Liver (tissue), 9 donors: ENCODE data around the gene NDFIP2. TPM values are rescaled to one million over a fixed set of nuclear protein-coding genes. Genes with fewer than 3 reads are reported as not detected.

Experiments used
- DNase-seq: peaks from one replicate; pipeline ENCODE4 v3.0.0-alpha.2; 2017; ENCODE audit warnings: low spot score
- H3K27ac ChIP-seq, 2 donors: one replicate each; pipeline ENCODE4 v1.7.0; 2013; ENCODE audit warnings: inconsistent platforms in 2 of 2, low read length in 2 of 2, control low read depth in 1 of 2, low read depth in 1 of 2, mild to moderate bottlenecking in 1 of 2
- H3K27me3 ChIP-seq, 4 donors: one replicate each; pipeline versions ENCODE4 v1.6.1 to v1.7.0; 2013; ENCODE audit warnings: low read length in 3 of 4, inconsistent platforms in 1 of 4, mild to moderate bottlenecking in 1 of 4, moderate library complexity in 1 of 4; ENCODE audit not compliant: control insufficient read depth in 4 of 4, insufficient read depth in 4 of 4
- H3K36me3 ChIP-seq, 4 donors: one replicate each; pipeline versions ENCODE4 v1.6.1 to v1.7.0; 2013; ENCODE audit warnings: low read length in 3 of 4, mild to moderate bottlenecking in 3 of 4, low read depth in 1 of 4, moderate library complexity in 1 of 4; ENCODE audit not compliant: control insufficient read depth in 4 of 4, insufficient read depth in 3 of 4
- H3K4me1 ChIP-seq, 4 donors: one replicate each; pipeline versions ENCODE4 v1.6.1 to v1.7.0; 2013; ENCODE audit warnings: low read length in 3 of 4, mild to moderate bottlenecking in 3 of 4, moderate library complexity in 1 of 4; ENCODE audit not compliant: control insufficient read depth in 4 of 4, insufficient read depth in 4 of 4
- H3K4me3 ChIP-seq, 3 donors: one replicate each; pipeline versions ENCODE4 v1.6.1 to v1.7.0; 2013; ENCODE audit warnings: low read length in 3 of 3, control low read depth in 1 of 3, low read depth in 1 of 3, mild to moderate bottlenecking in 1 of 3
- H3K9ac ChIP-seq, 2 donors: one replicate each; pipeline ENCODE4 v1.7.0; 2013; ENCODE audit warnings: low read length in 2 of 2, mild to moderate bottlenecking in 2 of 2, moderate library complexity in 2 of 2, control low read depth in 1 of 2, low read depth in 1 of 2
- H3K9me3 ChIP-seq, 4 donors: one replicate each; pipeline versions ENCODE4 v1.6.1 to v1.7.0; 2013; ENCODE audit warnings: low read length in 3 of 4; ENCODE audit not compliant: control insufficient read depth in 4 of 4
- ATF3 ChIP-seq: IDR thresholded peaks from 2 replicates; pipeline ENCODE4 v1.6.1; 2016; ENCODE audit warnings: antibody characterized with exemption
- EGR1 ChIP-seq, 2 donors: IDR thresholded peaks; 2 replicates each; pipeline ENCODE4 v1.6.1; 2016 to 2018; ENCODE audit warnings: antibody characterized with exemption in 2 of 2, low read depth in 2 of 2
- FOXA2 ChIP-seq: IDR thresholded peaks from 2 replicates; pipeline ENCODE4 v1.6.1; 2016; ENCODE audit warnings: antibody characterized with exemption
- GABPA ChIP-seq, 2 donors: IDR thresholded peaks in 1 of 2; conservative IDR thresholded peaks in 1 of 2; 2 replicates each; pipeline ENCODE4 v1.6.1; 2016; ENCODE audit warnings: antibody characterized with exemption in 2 of 2, mild to moderate bottlenecking in 1 of 2, moderate library complexity in 1 of 2
- HNF4A ChIP-seq, 2 donors: conservative IDR thresholded peaks; 2 replicates each; pipeline ENCODE4 v1.6.1; 2016; ENCODE audit warnings: antibody characterized with exemption in 2 of 2, mild to moderate bottlenecking in 2 of 2
- JUND ChIP-seq, 2 donors: IDR thresholded peaks; 2 replicates each; pipeline ENCODE4 v1.6.1; 2016; ENCODE audit warnings: antibody characterized with exemption in 2 of 2
- MAX ChIP-seq: IDR thresholded peaks from 2 replicates; pipeline ENCODE4 v1.6.1; 2016; ENCODE audit warnings: antibody characterized with exemption
- RAD21 ChIP-seq, 2 donors: IDR thresholded peaks; 2 replicates each; pipeline ENCODE4 v1.6.1; 2016; ENCODE audit warnings: antibody characterized with exemption in 2 of 2, mild to moderate bottlenecking in 2 of 2
- REST ChIP-seq: IDR thresholded peaks from 2 replicates; pipeline ENCODE4 v1.6.1; 2016; ENCODE audit warnings: antibody characterized with exemption, mild to moderate bottlenecking
- RXRA ChIP-seq, 2 donors: IDR thresholded peaks; 2 replicates each; pipeline ENCODE4 v1.6.1; 2017 to 2018; ENCODE audit warnings: antibody characterized with exemption in 2 of 2, mild to moderate bottlenecking in 1 of 2
- SP1 ChIP-seq: IDR thresholded peaks from 2 replicates; pipeline ENCODE4 v1.6.1; 2018; ENCODE audit warnings: antibody characterized with exemption, mild to moderate bottlenecking
- ZBTB33 ChIP-seq: IDR thresholded peaks from 2 replicates; pipeline ENCODE4 v1.6.1; 2016; ENCODE audit warnings: antibody characterized with exemption
- WGBS: extraction: QIAGEN DNeasy Blood & Tissue Kit; methylation state at CpG from one replicate; pipeline ENCODE4 v1.1.7; 2013; 5-methylcytosine and 5-hydroxymethylcytosine counted together
- polyA plus RNA-seq, 2 donors: library from polyadenylated mRNA; stranded (reverse) in 1 of 2; unstranded in 1 of 2; fragments of 200-250 nt in 1 of 2; fragments of >200 nt in 1 of 2; fragmentation: Nextera tagmentation in 1 of 2; extraction: Ambion mirVana in 1 of 2; gene quantifications; one replicate each; pipeline versions ENCODE4 v1.2.1 to v1.2.3, GENCODE V29; 2013 to 2015
- total RNA-seq, 2 donors: library from RNA; depleted of rRNA; stranded (reverse); fragments of >200 nt; gene quantifications; one replicate each; pipeline ENCODE4 v1.2.3, GENCODE V29; 2014
- donor health status: healthy.
- donor health status: healthy.
- donor health status: healthy.
- donor health status: healthy.
- donor health status: healthy.

NDFIP2 gene
- total and polyA plus RNA-seq, 4 donors = 15.5 to 22.2 (median 16.3) TPM

- H3K9me3 ChIP-seq = no peaks in the 10 kb centered on the region
- DNase-seq = no peak
- no peak overlapping the region for H3K4me3 ChIP-seq
- no peaks in the 10 kb centered on the region for H3K36me3 ChIP-seq
- H3K4me1 ChIP-seq = no peaks in the 10 kb centered on the region
- H3K27me3 ChIP-seq = no peaks in the 10 kb centered on the region
- no peak overlapping the region for H3K9ac ChIP-seq
- TF ChIP-seq EGR1 (IDR thresholded peaks at IDR 0.05; ENCODE audit: low read depth in 2 of 2) = no peak
- no peak for TF ChIP-seq HNF4A (conservative IDR thresholded peaks at IDR 0.05)
- no peak for TF ChIP-seq FOXA2
- TF ChIP-seq JUND (IDR thresholded peaks at IDR 0.05) = no peak
- no peak for TF ChIP-seq ZBTB33
- no peak for TF ChIP-seq ATF3
- no peak for TF ChIP-seq RXRA (IDR thresholded peaks at IDR 0.05)
- no peak for TF ChIP-seq RAD21 (IDR thresholded peaks at IDR 0.05)
- TF ChIP-seq REST = no peak
- no peak for TF ChIP-seq GABPA (IDR thresholded peaks at IDR 0.05 in 1 of 2, conservative IDR thresholded peaks at IDR 0.05 in 1 of 2)
- no peak overlapping the region for H3K27ac ChIP-seq
- 90% methylated on average over 2 of the region's 2 CpGs for WGBS
These were observed 23.0 kb upstream of the NDFIP2 start for GRCh38 chr13:79457948-79458347.

- no peak overlapping the region for H3K9ac ChIP-seq
- H3K4me1 ChIP-seq = no peaks in the 10 kb centered on the region
- no peak overlapping the region for H3K27ac ChIP-seq
- TF ChIP-seq REST (no peak), EGR1 (IDR thresholded peaks at IDR 0.05; ENCODE audit: low read depth in 2 of 2) (no peak), MAX (no peak), SP1 (no peak), RXRA (IDR thresholded peaks at IDR 0.05) (no peak), RAD21 (IDR thresholded peaks at IDR 0.05) (no peak), FOXA2 (no peak), GABPA (IDR thresholded peaks at IDR 0.05 in 1 of 2, conservative IDR thresholded peaks at IDR 0.05 in 1 of 2) (no peak), ATF3 (no peak)
- no peak for DNase-seq
- WGBS = 73% methylated on average over 2 of the region's 2 CpGs
- H3K36me3 ChIP-seq = no peaks in the 10 kb centered on the region
- no peaks in the 10 kb centered on the region for H3K27me3 ChIP-seq
- H3K4me3 ChIP-seq = no peak overlapping the region
- no peaks in the 10 kb centered on the region for H3K9me3 ChIP-seq
These were observed 22.5 kb upstream of the NDFIP2 start for GRCh38 chr13:79458436-79458835.
